Esophagus muscularis mucosa (tissue), 3 donors: ENCODE measurements around the gene NFILZ.

ENCODE experiments used
- POLR2A ChIP-seq: fragments of 450-650 bp; IDR thresholded peaks from one replicate; pipeline ENCODE4 v1.6.1; 2017; ENCODE audit warnings: antibody characterized with exemption, moderate library complexity, mild to moderate bottlenecking, low read depth
- POLR2AphosphoS5 ChIP-seq, 2 donors: sonication (generic); formaldehyde crosslinking; IDR thresholded peaks; one replicate each; pipeline ENCODE4 v1.6.1; 2017; ENCODE audit warnings: antibody characterized with exemption in 2 of 2
- TF ChIP-seq, protein P1 (sequence below), 3 experiments: fragments of 200-600 bp in 2 of 3; fragments of 450-650 bp in 1 of 3; sonication (generic) in 2 of 3; IDR thresholded peaks; one replicate each; pipeline ENCODE4 v1.5.1; 2017 to 2019; ENCODE audit warnings: antibody characterized with exemption in 3 of 3, mild to moderate bottlenecking in 2 of 3, moderate library complexity in 1 of 3

DNA sequence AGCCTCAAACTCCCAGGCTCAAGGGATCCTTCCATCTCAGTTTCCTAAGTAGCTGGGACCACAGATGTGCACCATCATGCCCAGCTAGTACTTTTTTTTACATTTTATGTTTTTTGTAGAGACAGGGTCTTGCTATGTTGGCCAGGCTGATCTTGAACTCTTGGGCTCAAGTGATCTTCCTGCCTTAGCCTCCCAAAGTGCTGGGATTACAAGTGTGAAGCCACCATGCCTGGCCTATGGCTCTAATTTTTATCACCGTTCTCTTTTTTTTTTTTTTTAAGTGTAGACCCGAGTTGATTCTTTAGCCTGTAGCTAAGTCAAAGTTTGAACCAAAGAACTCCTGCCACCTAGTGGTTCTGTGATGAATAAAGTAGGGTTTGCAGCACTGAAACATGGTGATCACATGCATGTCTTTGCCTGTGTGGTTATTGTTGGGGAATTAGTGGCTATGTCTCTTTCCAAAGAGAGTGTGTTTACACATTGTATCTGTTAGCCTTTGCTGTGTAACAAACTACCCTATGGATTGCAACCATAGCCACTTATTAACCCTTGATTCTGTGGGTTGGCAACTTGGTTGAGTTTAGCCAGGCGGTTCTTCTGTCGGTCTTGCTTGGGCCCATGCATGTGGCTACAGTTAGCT is 11.6 kb downstream of the NFILZ start:
- TF ChIP-seq, protein P1, sequence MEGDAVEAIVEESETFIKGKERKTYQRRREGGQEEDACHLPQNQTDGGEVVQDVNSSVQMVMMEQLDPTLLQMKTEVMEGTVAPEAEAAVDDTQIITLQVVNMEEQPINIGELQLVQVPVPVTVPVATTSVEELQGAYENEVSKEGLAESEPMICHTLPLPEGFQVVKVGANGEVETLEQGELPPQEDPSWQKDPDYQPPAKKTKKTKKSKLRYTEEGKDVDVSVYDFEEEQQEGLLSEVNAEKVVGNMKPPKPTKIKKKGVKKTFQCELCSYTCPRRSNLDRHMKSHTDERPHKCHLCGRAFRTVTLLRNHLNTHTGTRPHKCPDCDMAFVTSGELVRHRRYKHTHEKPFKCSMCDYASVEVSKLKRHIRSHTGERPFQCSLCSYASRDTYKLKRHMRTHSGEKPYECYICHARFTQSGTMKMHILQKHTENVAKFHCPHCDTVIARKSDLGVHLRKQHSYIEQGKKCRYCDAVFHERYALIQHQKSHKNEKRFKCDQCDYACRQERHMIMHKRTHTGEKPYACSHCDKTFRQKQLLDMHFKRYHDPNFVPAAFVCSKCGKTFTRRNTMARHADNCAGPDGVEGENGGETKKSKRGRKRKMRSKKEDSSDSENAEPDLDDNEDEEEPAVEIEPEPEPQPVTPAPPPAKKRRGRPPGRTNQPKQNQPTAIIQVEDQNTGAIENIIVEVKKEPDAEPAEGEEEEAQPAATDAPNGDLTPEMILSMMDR (IDR thresholded peaks at IDR 0.05), result peak; percentile 35 to 54 (median 44)
- no peak for TF ChIP-seq POLR2AphosphoS5 (IDR thresholded peaks at IDR 0.05)
- TF ChIP-seq POLR2A, result no peak
